ENCODE results near the gene EN1.

- TF ChIP-seq, protein P1, sequence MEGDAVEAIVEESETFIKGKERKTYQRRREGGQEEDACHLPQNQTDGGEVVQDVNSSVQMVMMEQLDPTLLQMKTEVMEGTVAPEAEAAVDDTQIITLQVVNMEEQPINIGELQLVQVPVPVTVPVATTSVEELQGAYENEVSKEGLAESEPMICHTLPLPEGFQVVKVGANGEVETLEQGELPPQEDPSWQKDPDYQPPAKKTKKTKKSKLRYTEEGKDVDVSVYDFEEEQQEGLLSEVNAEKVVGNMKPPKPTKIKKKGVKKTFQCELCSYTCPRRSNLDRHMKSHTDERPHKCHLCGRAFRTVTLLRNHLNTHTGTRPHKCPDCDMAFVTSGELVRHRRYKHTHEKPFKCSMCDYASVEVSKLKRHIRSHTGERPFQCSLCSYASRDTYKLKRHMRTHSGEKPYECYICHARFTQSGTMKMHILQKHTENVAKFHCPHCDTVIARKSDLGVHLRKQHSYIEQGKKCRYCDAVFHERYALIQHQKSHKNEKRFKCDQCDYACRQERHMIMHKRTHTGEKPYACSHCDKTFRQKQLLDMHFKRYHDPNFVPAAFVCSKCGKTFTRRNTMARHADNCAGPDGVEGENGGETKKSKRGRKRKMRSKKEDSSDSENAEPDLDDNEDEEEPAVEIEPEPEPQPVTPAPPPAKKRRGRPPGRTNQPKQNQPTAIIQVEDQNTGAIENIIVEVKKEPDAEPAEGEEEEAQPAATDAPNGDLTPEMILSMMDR (conservative IDR thresholded peaks at IDR 0.05) = no peak
- TF ChIP-seq ZFX (IDR thresholded peaks at IDR 0.05) = no peak
These were observed 9.0 kb upstream of the EN1 start for GRCh38 chr2:118856330-118856977.

All from C4-2B (cell line).